ENCODE results near the gene DDX46. TPM values are rescaled to one million over a fixed set of nuclear protein-coding genes. Genes with fewer than 3 reads are reported as not detected.
A peak's percentile ranks its signal among the peaks of the same experiment; 100 is the strongest.
"Not testable (repeated sequence)": the region's sequence is repeated elsewhere in the genome, so short reads cannot be mapped to it uniquely, and the experiment has no call there.

DDX46 gene
- total RNA-seq: 27.0 and 31.0 TPM in 2 replicates
- 15.3 and 24.6 TPM in 2 replicates for polyA plus RNA-seq

DNA sequence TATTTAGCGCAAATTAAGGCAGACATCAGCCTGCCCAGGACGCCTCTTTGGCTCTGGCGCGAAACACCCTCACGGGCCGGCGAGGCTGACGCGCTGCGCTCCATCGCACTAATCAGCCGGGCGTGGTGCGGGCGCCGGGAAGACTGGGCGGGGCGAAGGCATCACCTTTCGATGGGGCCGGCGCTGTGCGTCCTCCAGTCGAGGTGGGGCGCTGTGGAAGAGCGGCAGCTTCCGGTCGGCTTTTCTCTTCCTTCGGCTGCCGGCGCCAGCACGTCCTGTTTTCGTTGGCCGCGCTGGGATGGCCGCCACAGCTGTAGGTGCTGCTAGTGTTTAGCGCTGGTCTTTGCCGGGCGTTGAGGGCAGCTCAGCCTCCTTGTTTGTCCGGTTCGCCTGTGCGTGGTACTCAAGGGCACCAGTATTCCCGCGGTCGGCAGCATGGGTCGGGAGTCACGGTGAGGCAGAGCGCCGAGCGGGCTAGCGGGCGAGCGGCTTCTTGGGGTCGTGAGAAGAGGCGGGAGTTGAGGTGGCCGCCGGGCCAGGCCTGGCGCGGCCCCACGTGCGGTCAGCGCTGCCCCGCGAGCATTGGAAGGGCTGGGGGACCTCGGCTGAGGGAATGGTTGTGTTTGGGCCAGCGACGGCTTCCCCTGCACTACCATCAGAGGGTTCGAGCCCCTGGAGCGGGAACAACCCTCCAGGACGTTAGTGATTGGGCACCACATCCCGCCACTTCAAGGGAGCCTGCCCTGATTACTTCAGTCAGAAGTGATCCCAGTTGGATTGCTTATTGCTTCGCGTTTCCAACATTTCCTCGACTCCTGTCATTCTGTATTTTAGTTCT is at the start of gene DDX46:
DDX46 (plus strand) TSS at position 276 of the 838 bp plus-strand sequence; CDS start at position 436, 160 bp downstream.
- Histone ChIP-seq H3K79me2 (peaks cover 50% of the 10 kb centered on the region), H2AFZ (peak within 1 kb of the TSS; percentile 87), H3K9me3 (ENCODE audit: low read depth) (no peaks in the 10 kb centered on the region), H3K4me3 (peak within 1 kb of the TSS; percentile 89), H3K4me1 (ENCODE audit: insufficient read depth) (peaks cover 6% of the 10 kb centered on the region), H3K36me3 (replicated peaks; ENCODE audit: insufficient read depth, low read depth) (no peaks in the 10 kb centered on the region), H3K27me3 (no peaks in the 10 kb centered on the region), H4K20me1 (ENCODE audit: insufficient read depth, poor library complexity, severe bottlenecking) (peaks cover 14% of the 10 kb centered on the region), H3K27ac (peak within 1 kb of the TSS; percentile 69), H3K4me2 (peak within 1 kb of the TSS; percentile 84), H3K9me2 (replicated peaks; ENCODE audit: insufficient read depth) (no peaks in the 10 kb centered on the region)
- peak; percentile 97 for DNase-seq (ENCODE audit: low spot score)
- no peak for TF ChIP-seq EZH2 (IDR thresholded peaks at IDR 0.05; ENCODE audit: borderline replicate concordance)
- TF ChIP-seq, protein P1, sequence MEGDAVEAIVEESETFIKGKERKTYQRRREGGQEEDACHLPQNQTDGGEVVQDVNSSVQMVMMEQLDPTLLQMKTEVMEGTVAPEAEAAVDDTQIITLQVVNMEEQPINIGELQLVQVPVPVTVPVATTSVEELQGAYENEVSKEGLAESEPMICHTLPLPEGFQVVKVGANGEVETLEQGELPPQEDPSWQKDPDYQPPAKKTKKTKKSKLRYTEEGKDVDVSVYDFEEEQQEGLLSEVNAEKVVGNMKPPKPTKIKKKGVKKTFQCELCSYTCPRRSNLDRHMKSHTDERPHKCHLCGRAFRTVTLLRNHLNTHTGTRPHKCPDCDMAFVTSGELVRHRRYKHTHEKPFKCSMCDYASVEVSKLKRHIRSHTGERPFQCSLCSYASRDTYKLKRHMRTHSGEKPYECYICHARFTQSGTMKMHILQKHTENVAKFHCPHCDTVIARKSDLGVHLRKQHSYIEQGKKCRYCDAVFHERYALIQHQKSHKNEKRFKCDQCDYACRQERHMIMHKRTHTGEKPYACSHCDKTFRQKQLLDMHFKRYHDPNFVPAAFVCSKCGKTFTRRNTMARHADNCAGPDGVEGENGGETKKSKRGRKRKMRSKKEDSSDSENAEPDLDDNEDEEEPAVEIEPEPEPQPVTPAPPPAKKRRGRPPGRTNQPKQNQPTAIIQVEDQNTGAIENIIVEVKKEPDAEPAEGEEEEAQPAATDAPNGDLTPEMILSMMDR (IDR thresholded peaks at IDR 0.05; ENCODE audit: poor library complexity): peak; percentile 90
- WGBS (ENCODE audit: low lambda C conversion rate, missing lambda C conversion rate): under 1% methylated on average over 68 of the region's 73 CpGs

DNA sequence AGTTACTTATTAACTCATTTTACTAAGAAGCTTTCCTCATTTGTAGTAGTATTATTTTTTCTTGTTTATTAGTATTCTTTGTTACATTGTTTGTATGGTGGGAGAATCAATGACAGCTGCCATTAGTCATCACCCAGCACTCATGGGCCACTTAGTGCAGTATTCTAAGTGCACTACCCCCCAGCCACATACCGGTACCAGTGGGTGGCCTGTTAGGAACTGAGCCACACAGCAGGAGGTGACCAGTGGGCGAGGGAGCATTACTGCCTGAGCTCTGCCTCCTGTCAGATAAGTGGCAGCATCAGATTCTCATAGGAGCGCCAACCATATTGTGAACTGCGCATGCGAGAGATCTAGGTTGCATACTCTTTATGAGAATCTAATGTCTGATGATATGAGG is 44.5 kb upstream of the DDX46 start:
- Histone ChIP-seq H3K36me3 (replicated peaks; ENCODE audit: insufficient read depth, low read depth) (no peaks in the 10 kb centered on the region), H3K4me2 (no peak overlapping the region), H3K27me3 (no peaks in the 10 kb centered on the region), H2AFZ (no peak overlapping the region), H3K79me2 (no peaks in the 10 kb centered on the region), H4K20me1 (ENCODE audit: insufficient read depth, poor library complexity, severe bottlenecking) (no peaks in the 10 kb centered on the region), H3K9me3 (ENCODE audit: low read depth) (no peaks in the 10 kb centered on the region), H3K27ac (no peak overlapping the region), H3K4me1 (ENCODE audit: insufficient read depth) (no peaks in the 10 kb centered on the region), H3K4me3 (no peak overlapping the region), H3K9me2 (replicated peaks; ENCODE audit: insufficient read depth) (no peaks in the 10 kb centered on the region)
- WGBS (ENCODE audit: low lambda C conversion rate, missing lambda C conversion rate): 94% methylated on average over 5 of the region's 5 CpGs
- DNase-seq (ENCODE audit: low spot score): no peak
- no peak for TF ChIP-seq EZH2phosphoT487 (IDR thresholded peaks at IDR 0.05; ENCODE audit: low read depth, severe bottlenecking, unreplicated experiment)
- TF ChIP-seq, protein P1 (IDR thresholded peaks at IDR 0.05; ENCODE audit: poor library complexity): no peak
- no peak for TF ChIP-seq EZH2 (IDR thresholded peaks at IDR 0.05; ENCODE audit: borderline replicate concordance)

DNA sequence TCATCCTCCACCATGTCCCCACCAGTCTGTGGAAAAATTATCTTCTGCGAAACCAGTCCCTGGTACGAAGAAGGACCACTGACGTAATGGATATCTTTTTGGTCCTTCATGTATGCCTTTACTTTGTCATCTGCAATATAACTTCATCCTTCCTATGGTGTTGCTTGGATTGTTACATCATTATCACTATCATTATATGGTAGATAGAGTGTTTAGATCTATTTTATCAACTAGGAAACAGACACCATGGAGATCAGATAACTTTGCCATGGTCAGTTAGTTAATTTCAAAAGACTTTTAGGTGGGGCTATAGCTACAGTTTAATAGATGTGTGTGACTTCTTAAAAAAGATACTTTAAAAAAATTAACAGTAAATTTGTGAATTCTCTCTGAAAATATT is 44.0 kb upstream of the DDX46 start:
- Histone ChIP-seq H3K9me2 (replicated peaks; ENCODE audit: insufficient read depth) (no peaks in the 10 kb centered on the region), H3K27me3 (no peaks in the 10 kb centered on the region), H3K9me3 (ENCODE audit: low read depth) (no peaks in the 10 kb centered on the region), H3K27ac (no peak overlapping the region), H4K20me1 (ENCODE audit: insufficient read depth, poor library complexity, severe bottlenecking) (no peaks in the 10 kb centered on the region), H3K4me1 (ENCODE audit: insufficient read depth) (no peaks in the 10 kb centered on the region), H2AFZ (no peak overlapping the region), H3K79me2 (no peaks in the 10 kb centered on the region), H3K4me3 (no peak overlapping the region), H3K4me2 (no peak overlapping the region), H3K36me3 (replicated peaks; ENCODE audit: insufficient read depth, low read depth) (no peaks in the 10 kb centered on the region)
- WGBS (ENCODE audit: low lambda C conversion rate, missing lambda C conversion rate): 100% methylated on average over 3 of the region's 3 CpGs
- no peak for DNase-seq (ENCODE audit: low spot score)
- TF ChIP-seq EZH2phosphoT487 (IDR thresholded peaks at IDR 0.05; ENCODE audit: low read depth, severe bottlenecking, unreplicated experiment) (no peak), EZH2 (IDR thresholded peaks at IDR 0.05; ENCODE audit: borderline replicate concordance) (no peak)
- TF ChIP-seq, protein P1 (IDR thresholded peaks at IDR 0.05; ENCODE audit: poor library complexity): no peak

GRCh38 chr5:134715466-134715865 is 43.1 kb upstream of the DDX46 start:
- H3K36me3 ChIP-seq (replicated peaks; ENCODE audit: insufficient read depth, low read depth); H4K20me1 ChIP-seq (ENCODE audit: insufficient read depth, poor library complexity, severe bottlenecking); H3K27me3 ChIP-seq; DNase-seq (ENCODE audit: low spot score); H3K4me2 ChIP-seq; H2AFZ ChIP-seq; H3K4me1 ChIP-seq (ENCODE audit: insufficient read depth); H3K9me2 ChIP-seq (replicated peaks; ENCODE audit: insufficient read depth); H3K79me2 ChIP-seq; H3K4me3 ChIP-seq; H3K9me3 ChIP-seq (ENCODE audit: low read depth); H3K27ac ChIP-seq: not testable (repeated sequence)
- 97% methylated on average over 4 of the region's 4 CpGs for WGBS (ENCODE audit: low lambda C conversion rate, missing lambda C conversion rate)
